Measurements from ENCODE around the gene PLA2R1.
A peak's percentile ranks its signal among the peaks of the same experiment; 100 is the strongest.

PLA2R1 gene

DNA sequence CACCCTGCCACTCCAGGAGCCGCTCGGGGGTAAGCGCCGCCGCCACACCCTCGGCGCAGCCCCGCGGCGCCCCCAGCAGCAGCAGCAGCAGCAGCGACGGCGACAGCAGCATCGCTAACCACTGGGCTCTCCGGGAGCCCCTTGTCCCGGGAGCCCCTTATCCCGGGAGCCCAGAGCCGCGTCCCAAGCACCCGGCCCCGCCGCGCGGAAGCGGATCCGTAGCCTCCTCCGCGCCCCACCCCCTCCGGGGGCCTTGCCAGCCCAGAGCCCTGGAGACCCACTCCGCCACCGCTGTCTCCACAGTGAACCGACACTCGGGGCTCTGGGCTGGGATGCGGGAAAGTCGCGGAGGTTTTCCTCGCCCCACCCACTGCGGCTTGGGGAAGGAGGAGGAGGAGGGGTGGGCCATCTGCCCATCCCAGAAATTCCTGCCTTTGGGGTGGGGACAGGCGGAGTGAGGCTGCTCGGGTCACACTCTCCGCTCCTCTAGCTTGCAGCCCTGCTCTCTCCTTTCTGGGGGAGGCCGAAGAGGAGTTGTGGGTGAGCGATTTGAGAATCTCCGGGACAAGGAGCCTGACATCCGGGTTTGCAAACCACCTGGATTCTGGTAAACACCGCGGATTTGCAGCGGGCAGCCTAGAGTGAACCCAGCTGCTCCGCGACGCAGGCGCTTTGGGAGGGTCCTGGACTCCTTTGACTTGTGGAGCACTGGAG is at the start of gene PLA2R1:
PLA2R1 (minus strand) TSS at position 324 of the 714 bp plus-strand sequence; CDS start at position 112, 212 bp downstream.
- DNase-seq: no peak

DNA sequence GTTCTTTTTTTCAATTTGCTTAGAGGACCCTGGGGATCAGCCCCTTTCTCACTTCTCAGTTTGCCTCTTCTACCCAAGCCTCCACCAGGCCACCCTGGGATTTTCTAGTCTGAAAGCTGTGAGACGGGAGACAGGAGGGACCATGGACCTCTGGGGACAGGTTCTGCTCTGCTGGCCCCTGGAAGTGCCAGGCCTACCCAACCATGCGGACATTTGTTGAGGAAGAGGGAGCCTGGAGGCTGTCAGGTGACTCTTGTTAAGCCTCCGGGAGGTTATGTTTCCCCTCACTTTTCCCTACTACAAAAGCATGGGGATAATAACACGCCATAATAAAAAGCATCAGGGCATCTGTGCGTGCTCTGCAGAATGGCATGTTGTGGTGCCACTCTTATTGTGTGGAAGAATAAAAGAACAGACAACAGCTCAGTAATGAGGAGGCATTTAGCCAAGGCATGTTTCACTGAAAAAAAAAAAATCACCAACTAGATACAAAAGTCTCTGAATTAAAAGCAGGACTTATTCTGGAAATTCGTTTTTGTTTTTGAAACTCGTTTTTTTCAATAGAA is 48.3 kb upstream of the PLA2R1 start:
- no peak for DNase-seq

DNA sequence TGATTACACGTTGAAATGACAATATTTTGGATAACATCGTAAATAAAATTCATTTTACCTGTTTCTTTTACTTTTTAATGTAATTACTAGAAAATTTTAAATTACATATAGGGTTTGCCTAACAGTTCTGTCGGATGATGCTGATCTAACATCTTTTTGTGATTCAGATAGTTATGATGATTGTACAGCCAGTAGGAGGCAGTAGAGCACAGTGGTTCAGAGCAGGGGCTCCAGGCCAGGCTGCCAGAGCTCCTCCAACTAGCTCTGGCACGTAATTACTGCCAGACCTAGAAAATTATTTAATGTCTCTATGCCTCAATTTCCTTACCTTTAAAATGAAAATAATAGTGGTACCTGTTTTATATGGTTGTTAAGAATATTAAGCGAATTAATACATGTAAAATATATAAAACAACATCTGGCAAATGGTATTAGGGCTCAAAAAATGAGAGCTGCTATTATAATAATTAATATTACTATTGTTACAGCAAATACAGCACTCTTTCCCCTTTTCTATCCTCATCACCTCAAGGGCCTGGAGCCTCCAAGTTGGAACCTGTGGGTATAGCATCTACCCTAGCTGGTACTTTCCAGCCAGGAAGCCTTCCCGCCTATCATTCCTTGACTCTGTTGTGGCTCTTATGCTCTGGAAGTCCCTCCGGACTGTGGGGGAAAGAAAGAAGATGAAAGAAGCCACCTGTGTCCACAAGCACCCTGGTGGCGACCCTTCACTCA is 47.7 kb upstream of the PLA2R1 start:
- DNase-seq: peak; percentile 35

DNA sequence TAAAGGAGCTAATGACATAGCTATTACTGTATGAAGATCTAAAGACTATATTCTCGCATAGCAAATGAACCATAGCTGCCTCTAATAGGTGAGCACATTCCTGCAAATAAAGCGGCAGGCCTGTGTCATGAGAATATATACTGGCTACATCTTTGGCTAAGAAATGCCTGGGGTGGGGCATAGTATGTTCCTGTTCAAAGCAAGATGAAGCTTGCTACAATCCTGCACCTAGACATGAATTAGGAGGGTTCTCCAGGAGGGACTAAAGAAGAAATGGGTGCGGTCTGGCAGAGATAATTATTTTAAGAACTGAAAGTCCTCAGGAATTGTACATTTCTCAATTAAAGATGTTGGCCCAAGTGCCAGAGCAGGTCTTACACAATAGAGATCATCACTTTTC is 46.8 kb upstream of the PLA2R1 start:
- no peak for DNase-seq

DNA sequence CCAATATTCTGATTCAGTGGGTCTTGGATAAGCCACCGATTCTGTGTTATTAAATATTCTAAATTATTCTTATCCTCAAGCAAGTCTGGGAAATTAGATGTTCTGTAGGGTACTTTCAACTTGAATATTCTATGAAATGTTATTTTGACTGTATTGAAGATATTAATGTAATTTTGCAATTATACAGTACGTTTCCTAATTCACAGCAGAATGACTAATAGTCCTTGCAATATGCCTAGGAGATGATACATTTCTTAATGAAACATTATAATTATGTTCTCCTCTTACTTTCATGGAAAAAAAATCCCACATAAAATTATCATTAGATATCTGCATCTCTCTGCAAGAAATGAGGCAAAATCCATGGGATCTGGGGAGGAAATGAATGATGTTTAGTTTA is 46.2 kb upstream of the PLA2R1 start:
- no peak for DNase-seq

DNA sequence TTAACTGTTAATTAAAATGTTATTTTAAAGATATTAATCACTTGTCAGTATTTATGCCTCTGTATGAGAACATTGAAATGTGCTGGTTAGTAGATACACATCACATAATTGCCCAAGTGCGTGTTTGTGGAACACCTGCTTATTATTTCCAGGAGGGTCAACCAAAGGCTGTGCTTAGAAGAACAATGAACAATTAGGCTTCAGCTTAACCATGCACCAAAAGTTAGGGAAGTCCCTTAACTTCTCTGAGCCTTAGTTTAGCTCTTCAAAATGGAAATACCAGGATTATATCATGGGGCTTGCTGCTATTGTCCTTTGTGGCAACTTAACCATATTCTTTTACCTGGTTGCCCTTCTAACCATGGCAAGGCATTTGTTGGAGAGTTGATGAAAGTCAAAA is 43.0 kb upstream of the PLA2R1 start:
- DNase-seq: no peak

DNA sequence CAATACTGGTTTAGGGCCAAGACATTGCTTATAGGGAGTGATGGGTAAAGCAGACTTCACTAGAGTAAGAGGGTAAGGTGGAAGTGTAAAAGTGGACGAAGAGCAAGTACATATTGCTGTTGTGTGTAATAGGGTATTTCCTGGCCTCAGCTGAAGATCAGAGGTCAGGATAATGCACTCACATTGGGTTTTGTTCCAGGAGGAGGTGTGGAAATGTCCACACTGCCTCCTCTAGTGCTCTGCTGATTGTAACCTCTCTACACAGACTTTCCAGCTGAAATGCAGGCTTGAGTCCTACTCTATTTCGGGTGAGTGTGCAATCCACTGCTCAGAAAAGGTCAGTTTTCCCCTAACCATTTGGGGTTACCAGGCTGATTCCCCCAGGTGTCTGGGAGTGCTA is 41.7 kb upstream of the PLA2R1 start:
- no peak for DNase-seq

DNA sequence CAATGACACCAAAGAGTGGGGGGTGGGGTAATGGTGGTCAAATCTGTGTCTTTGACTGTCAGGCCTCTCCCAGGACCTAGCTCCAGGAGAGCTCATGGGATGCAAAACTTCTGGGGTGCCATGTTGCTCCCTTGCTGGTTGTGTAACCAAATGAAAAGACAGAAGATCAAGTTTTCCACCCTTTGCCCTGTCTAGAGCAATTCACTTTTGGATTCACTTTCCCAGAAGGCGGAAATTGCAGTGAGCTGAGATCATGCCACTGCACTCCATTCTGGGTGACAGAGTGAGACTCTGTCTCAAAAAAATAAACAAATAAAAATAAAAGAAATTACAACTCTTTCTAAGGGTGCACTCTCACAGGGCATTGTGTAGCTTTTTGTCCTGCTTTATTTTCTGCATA is 34.9 kb upstream of the PLA2R1 start:
- no peak for DNase-seq

DNA sequence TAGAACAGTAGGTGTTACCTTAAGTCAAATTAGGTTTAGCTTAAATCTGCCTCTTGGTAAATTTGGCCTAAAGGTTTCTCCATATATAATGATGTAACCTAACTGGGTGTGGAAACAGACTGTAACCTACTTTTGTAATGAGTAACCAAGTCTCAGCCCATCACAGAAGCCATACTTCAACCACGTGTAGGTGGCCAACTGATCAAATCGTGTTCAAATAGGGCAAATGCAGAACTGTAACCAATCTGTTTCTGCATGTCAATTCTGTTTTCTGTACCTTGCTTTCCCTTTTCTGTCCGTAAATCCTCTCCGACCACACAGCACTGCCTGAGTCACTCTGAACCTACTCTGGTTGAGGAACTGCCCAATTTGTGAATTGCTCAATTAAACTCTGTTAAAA is 34.0 kb upstream of the PLA2R1 start:
- no peak for DNase-seq

DNA sequence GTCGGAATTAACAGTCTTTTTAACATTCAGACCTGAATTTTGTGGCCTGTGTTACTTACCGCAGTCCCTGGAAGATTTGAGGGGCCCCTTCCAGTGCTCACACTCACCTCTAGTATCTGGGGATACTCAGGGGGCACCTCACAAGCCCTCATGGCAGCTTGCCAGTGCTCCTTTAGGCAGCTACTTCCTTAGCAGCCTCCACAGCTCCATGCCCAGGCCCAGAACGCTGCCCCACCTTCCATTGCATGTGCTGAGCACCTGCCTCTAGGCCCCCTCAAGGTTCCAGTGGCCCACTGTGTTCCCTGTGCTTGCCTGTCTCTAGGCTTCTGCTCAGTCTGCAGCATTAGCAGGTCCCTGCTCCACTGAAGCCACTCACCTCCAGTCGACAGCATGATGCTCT is 30.0 kb upstream of the PLA2R1 start:
- no peak for DNase-seq

DNA sequence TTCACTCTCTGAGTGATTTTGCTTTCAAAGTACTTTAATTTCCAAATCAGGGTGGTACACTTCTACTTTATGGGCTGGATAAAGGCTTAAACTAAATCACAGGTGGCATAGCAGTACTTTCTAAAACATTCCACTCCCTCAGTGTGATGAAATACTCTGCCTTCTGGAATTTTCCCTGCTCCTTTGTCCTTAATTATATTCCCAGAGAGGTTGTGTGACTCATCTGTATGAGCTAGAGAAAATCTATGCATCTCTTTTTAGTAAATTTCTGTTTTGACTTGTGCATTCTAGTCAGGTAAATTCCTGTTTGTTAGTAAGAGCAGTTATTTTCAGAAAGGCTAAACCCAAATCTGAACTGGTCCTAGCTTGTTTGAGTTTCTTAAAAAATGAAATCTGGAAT is 29.0 kb upstream of the PLA2R1 start:
- no peak for DNase-seq

DNA sequence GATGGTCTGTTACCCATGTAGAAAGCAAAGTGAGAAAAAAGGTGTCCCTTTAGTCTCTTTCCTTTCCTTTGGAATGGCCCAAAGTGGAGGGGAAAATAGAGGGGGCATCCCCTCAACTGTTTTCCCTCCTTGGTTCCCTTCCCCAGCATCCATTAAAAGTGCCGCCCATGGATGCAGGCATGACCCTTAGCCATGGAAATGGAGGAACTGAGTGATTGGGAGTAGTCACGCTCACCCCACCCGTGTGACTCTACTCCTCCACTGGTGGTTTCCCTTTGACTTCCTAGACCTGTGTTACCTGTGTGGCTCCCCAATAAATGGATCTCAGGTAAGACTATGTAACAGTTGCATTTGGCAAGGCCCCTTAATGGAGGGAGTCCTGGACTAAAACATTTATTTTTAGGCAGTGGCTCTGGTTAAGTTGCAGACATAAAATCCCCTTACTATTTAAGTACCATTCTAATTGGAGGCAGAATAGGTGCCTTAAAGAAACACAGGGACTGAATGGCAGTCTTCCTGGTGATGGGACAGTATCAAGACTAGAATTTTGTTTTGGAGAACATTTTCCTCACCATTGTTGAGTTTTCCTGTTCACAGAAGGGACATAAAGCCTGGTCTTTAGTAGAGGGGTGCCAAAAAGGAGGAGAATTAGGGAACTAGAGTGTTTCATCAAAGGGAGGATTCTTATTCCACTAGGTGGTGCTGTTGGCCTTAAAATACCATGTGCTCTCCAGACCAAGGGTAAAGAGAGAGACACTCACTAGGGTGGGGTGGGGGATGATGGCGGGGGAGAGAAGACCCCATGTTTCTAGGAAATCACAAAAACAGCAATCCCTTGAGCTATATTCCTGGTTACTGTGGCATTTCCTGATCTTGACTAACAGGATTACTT is 25.7 kb upstream of the PLA2R1 start:
- DNase-seq: no peak

DNA sequence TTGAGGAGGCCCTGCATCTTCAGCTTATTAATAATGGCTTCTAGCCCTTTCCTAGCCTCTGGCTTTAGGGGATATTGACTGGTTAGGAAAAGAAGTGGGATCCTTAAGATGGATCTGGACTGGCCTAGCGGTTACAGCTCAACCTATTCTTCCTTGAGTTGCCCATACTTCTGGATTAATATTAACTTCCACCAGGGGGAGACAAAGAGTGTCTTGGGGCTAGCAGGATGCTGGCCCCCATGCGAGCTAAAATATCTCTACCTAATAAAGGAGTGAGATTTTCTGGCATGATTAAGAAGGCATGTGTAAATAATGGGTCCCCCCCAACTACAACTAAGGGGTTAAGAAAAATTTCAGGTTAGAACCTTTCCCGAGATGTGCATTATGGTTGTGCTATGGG is 23.2 kb upstream of the PLA2R1 start:
- no peak for DNase-seq

DNA sequence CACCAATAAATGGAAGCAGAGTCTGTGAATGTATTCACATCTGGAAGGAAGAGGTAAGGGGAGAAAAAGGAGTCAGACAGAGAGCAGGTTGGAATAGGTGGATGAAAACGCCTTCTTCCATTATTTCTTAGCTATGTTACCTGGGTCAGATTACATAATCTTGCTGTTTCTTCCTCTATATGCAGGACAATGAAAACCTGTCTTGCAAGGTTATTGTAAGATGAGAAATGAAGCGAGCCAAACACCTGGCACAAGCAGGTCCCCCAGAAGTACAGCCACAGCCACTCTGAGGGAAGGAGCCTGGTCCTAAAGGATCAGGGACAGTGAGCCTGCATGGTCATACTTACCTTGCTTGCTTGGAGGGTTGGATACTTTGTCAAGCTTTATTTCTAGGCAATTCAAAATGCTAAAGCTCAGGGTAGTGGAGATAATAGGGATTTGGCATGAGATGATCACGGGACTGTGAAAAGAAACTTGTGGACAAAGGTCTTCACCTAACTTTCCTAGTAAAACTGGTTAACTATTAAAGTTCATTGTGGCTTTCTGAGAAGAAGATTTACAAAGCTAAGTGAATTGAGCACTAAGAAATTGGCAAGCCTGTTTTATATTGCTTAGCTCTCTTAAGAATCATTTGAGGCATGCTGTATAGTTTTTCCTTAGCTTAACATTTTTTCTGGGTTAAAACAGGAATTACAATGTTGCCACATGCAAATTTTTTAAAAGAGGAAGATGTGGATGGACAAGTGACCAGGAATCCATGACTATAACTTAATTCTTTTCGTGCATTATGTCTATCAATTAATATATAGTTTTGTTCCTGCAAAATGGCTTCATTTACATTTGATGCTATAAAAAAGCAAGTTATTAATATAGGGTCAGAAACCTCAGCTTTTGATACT is 15.7 kb upstream of the PLA2R1 start:
- DNase-seq: no peak

DNA sequence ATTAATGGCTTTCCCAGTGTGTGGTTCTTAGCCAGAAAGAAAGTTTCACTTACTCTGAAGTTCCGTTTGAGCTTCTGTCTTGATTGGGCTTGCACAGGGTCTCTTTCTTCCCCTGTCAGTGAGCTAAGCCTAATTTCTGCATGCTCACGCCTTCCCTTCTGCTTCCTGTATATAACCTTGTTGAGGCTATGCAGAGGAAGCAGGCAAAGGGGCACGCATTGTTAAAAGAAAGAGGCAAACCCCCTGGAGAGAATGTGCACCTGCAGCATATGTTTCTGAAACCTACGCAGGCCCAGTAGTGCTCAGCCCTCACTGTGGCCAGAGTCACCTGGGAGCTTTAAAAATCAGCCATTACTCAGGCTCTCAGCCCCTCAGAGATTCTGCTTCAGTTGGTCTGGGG is 14.5 kb upstream of the PLA2R1 start:
- DNase-seq: no peak

DNA sequence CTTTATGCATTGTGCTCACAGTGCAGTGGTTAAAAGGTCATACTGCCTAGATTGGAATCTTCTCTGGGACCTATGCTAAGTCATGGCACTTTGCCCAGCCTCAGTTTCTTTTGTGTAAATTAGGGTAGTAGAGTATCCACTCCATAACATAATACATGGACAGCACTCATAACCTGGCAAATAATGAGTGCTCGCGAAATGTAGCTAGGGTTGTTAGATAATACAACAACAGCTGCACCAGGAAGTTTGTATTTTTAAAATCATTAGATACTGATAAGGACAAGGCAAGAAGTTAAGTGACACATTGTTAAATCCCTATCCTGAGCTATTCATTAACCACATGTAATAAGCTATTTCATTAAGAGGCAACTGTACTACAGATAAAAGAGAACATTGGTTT is 13.8 kb upstream of the PLA2R1 start:
- no peak for DNase-seq

DNA sequence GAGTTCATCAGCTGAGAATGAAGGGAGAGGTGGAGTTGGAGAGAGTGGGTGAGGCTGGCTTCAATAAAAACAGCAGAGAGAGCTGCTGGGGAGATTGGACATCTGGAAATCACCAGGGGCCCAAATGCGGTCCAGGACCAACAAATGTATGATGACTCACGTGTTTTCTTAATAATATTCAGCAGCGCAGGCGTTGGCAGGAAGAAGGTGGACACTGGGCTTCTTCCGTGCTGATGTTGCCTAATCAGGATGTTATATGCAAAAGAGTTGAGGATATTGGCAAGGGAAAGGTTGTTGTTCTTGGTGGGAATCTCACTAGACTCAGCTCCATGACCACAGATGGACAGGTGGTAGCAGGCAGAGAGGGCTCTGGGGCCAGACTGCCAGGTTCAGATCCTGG is 12.8 kb upstream of the PLA2R1 start:
- DNase-seq: no peak

DNA sequence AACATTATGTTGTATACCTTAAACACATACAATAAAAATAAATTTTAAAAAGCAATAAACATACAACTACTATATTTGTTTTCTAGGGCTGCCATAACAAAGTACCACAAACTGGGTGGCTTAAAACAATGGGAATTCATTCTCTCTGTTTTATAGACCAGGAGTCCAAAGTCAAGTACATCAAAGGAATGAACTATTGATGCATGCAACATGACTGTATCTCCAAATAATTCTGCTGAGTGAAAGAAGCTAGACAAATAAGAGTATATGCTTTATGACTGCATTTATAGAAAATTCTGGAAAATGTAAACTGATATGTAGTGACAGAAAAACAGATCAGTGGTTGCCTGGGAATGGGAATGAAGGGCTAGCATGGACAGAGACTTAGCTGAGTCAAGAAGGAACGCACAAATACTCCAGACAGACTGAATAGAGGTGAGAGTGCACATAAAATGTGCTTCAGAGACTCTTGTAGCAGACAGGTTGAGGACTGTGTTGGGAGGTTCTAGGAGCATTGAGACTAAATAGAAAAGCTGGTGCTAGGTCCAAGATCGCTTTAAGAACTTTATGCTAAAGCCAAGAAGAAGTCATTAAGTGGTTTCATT is 11.0 kb upstream of the PLA2R1 start:
- DNase-seq: no peak

DNA sequence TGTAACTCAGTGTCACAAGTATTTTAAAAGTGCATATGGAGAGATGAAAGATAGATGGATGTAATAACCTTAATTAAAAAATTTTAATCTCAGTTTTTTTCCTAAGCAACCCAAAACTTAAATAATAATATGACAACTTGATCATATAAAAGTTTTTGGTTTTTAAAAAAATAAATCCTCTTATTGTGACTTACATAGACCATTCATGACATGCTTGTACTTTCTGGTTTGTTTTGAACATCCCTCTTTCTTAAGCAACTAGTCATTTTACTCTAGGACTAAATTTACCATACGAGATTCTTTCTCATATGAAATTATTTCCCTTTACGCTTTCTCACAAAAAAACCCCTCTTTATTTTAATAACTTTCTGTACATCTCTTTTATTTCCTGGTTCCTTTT is 6.5 kb upstream of the PLA2R1 start:
- DNase-seq: no peak

DNA sequence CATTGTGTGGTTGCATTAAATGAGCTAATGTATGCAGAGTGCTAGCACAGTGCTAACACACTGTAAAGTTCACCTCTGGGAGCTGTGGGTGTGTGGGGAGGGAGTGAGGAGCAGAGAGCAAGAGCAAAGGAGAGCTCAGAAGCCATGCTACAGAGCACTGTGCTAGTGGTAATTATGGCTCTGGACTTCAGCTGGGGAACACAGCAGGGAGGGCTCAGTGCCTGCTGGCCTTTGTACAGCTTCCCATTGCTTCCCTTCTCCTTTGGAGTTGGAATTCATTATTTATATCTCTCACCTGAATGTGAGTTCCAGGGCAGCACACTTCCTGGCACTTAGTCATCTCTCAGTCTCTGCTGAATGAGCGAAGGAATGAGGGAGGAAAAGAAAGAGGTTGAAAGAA is 2.5 kb upstream of the PLA2R1 start:
- no peak for DNase-seq

DNA sequence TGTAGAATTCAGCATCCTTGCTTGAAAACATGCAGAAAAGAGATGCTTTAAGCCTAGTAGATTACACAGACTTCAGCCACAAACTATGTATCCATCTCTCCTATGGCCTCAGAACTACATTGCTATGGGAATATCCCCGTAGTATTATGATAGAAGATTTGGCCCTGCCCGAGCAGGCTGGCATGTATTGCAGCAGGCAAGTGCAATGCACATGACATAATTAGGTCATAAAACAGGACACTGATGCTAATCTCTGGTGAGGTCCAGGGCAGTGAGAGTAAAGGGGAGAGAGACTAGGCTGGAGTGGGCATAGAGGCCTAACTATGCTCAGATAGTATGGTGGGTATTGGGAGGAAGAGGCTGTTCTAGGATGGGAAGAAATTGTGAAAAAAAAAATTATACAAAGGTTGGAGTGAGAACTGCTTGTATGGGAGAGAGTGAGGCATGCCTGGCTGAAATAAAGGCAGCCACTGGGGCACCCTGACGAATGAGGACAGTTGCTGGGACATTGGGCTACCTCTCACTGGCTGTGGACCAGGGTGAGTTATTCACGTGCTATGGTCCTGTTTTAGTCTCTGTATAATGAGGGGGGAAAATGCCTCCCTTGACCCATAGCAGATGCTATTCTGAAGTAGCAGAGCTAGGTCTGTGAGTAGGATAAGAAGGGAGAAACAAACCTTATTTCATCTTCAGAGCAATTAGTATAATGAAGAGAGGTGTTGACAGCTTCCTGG is 1.6 kb upstream of the PLA2R1 start:
- no peak for DNase-seq

All from activated CD8-positive, alpha-beta memory T cell treated with anti-CD3 and anti-CD28 coated beads, Interleukin-2, amount 50 U/mL, for 4 hours (primary cell).